ENCODE measurements around the gene CREB3L2.
A peak's percentile ranks its signal among the peaks of the same experiment; 100 is the strongest.
"Not testable (repeated sequence)": the region's sequence is repeated elsewhere in the genome, so short reads cannot be mapped to it uniquely, and the experiment has no call there.

The CREB3L2 gene

DNA sequence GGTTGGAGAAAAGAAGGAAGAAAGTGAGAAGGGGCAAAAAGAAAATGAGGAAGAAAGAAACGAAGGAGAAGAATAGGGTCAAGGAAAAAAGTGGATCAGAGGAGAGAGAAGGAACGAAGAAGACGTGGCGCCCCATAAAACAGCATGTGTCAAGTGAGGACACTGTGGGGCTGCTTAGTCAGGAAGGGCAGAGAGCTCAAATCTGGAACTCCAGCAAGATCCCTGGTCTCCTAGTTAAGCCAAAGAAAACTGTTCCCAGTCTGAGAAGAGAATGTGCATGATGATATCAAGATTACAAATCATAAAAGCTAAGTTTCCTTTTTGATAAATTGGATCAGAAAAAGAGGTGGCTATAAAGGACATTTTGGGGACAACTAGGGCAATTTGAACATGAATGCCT, 33.0 kb downstream of the CREB3L2 start:
- DNase-seq (ENCODE audit: low read depth) = no peak

DNA sequence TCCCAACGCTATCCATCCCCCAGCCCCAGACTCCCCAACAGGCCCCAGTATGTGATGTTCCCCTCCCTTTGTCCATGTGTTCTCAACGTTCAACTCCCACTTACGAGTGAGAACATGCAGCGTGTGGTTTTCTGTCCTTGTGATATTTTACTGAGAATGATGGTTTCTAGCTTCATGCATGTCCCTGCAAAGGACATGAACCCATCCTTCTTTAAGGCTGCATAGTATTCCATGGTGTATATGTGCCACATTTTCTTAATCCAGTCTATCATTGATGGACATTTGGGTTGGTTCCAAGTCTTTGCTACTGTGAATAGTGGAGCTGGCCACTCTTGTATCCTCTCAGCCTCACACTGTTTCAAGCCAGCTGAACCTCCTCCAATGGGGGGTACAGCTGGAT, 33.5 kb downstream of the CREB3L2 start:
- not testable (repeated sequence) for DNase-seq (ENCODE audit: low read depth)

DNA sequence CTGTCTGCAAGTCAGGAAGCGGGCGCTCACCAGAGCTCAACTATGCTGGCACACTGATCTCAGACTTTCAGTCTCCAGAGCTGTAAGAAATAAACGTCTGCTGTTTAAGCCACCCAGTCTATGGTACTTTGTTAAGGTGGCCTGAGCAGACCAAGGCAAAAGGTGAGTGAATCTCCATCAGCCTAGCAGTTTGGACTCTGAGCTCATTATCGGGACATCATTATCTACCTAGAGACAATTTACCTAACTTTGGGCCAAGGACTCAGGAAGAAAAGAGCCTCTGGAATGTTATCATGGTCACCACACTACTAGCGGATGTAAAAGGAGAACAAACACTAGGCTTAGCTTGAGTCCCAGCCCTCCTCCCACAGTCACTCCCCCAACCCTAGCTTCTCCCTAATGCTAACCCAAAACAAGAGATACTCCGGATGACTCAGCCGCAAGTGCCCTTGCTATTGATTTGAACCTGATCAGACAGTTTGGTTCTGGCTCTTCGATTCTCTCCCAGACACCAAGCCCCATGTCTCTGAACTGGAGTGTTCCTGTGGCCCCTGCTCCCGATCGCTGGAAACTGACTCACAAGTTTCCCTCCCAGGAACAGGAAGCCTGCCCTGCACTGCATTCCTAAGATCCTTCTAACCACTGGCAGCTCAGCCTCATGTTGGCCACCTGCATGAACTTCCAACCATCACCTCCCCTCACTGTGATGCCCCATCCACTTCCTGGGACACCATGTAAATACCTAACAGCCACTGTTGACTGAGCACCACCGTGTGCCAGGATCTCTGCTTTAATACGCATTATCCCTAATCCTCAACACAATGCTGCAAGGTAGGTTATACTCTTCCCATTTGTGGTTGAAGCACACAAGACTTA, 34.5 kb downstream of the CREB3L2 start:
- DNase-seq (ENCODE audit: low read depth) = peak; percentile 85

DNA sequence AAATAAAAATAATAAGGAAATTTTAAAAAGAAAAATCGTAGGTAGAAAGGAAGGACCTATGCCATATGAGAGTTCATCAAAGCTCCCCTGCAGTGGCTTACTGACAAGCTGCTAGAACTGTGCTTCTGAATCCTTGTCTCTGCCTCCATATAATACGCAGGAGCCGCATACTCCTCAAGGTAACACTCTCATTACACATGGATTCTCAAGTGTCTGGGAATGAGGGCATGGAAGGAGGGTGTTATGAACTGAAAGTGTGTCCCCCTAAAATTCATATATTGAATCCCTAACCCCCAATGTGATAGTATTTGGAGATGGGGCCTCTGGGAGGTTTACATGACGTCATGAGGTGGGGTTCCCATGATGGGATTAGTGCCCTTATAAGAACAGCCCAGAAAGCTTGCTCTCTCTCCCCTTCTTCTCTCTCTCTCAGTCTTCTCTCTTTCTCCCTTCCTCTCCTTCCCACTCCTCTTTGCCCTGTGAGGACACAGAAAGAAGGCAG, 35.2 kb downstream of the CREB3L2 start:
- no peak for DNase-seq (ENCODE audit: low read depth)

DNA sequence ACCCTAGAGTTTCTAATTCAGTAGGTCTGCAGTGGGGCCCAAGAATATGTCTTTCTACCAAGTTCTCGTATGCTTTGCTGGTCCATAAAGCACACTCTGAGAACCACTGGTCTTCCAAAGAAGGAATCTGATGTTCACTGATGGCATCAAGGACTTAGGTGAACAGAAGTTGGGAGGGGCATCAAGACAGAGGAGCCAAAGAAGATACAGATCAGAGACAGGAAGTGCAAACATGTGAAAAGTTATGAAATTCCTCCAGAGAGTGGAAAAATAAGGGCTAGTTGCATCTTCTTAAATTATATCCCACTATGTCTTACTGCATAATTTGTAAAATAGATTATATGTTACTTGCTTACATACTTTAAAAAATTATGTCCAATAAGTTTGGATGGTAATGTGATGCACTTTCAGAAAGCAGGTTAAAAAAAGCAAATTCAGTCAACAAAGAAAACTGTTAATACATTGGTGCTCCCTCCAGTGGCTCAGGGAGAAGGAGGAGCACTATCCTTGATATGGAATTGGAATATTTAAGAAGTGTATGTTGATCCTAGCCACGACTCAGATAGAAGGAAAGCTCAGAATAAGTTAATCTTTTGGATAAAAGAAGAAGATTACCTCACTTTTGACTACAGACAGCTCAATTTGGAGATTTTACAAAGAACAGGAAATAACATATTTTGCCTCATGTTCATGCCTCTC, 35.8 kb downstream of the CREB3L2 start:
- no peak for DNase-seq (ENCODE audit: low read depth)

DNA sequence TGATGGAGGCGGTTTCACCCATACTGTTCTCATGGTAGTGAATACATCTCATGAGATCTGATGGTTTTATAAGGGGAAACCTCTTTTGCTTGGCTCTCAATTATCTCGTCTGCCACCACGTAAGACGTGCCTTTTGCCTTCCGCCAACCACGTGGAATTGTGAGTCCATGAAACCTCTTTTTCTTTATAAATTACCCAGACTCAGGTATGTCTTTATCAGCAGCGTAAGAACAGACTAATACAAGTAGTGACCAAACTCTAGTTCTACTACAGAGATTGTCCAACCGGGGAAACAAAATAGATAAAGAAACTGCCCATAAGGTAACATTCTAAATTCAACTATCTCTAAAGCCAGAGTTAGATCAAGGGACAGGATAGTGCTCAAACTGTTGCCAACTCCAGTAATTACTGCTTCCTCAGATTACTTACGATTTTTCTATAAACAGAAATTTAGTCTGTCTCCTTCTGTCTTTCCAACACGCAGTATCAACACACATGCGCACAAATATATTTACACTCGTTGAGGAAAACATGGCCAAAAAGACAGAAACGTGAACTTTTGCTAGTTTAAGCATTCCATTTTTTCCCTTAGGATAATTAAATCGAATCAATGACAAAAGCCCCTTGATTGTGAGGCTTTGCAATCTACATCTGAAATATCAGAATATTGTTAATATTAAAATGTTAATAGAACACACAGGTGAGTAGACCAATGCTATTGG, 36.9 kb downstream of the CREB3L2 start:
- DNase-seq (ENCODE audit: low read depth) = no peak

DNA sequence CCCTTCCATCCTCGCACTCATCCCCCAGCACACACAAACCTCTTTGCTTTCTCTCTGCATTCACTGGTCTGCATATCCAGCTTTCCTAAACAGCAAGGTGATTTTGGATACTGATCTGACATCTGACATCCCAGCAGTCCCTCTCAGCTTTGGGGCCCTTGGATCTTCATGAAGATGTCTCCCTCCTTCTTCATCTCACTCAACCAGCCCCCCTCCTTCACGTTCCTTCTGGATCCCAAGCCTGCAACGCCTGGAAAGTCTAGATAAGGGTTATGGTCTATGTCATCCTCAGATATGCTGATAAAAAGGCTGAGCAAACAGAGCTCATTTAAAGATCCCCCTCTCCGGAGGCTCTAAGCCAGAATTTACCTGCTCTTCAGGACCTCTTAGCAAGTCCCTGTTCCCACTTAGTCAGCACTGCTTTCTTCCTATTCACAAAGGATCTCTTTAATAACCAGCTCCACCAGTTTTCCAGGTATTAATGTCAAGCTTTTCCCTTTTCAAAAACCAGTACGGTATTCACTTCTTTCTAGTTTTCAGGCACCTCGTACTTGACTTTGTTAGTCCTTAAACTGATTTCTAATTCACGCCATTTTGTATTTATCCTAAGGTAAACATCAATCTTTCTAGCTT, 38.9 kb downstream of the CREB3L2 start:
- DNase-seq (ENCODE audit: low read depth) = peak; percentile 48

DNA sequence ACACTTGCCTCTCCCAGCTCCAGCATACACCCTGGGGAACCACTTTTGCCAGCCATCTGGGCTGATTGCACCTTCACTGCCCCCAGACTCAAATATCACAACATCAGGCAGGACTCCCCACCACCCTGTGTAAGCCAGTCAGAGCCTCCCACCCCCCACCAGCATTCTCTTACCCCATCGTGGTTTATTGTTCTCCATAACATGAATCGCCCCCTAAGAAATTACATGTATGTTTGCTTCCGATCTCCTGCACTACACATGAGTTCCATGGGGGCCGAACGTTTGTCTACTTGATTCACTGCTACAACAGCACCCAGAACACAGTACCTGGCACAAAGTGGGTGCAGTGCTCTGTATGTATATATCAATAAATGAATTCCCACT, 39.4 kb downstream of the CREB3L2 start:
- DNase-seq (ENCODE audit: low read depth) = no peak

DNA sequence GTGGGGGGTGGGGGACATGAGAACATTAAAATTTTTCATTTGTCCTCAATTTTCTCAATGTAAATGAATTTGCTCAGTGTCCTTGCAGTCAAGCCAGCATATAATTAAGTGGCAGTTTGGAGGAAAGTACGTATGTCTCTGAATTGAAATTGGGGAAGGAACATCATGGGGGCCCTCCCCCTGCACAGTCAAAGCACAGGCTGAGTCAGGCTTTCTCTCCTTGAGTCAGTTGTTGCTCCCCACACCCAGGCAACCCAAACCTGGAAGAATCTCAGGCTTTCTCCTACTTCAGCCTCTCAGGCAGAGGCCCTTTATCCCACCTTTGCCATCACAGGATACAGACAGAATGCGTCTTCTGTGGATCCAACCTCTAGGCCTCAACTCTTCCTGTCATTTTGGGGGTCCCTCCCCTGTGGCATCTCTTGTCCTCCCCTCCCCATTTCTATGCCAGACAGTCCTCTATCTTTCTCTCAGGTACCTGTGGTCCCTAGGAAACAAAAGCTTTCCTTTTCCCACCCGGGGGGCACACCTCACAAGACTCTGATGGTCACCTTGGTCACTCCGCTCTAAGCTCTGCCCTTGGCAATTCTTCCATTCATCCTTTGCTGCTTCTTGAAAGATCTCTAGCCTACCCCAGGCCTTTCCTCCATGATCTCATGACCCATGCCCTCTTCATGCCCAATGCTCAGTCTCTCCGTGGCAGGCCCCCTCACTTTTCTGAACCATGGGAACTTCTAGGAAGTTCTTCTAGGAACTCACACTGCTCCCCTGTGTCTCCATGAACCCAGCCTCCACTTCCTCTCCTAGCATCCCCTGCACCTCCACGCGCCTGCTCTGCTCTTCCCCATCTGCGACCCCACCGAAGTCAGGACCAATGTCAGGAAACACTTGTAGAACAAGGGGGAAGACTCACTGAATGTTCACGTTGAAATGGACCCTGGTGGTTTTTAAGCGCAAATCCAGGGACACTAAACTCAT, 40.4 kb downstream of the CREB3L2 start:
- no peak for DNase-seq (ENCODE audit: low read depth)

DNA sequence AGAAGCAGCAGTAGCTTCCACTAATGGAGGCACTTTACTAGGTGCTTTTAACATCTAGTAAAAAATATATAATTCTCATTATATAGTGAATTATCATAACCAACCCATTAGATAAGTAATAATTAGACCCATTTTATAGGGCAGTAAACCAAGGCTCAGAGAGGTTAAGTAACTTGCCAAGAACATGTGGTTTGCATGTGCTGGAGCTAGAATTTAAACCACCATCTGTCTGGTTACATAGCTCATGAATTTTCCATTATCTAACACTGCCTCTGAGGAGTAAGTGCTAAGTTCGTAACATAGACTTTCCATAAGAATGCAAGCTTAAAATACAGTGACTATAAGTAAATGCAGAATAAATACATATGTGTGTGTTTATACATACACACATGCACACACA, 41.9 kb downstream of the CREB3L2 start:
- no peak for DNase-seq (ENCODE audit: low read depth)

DNA sequence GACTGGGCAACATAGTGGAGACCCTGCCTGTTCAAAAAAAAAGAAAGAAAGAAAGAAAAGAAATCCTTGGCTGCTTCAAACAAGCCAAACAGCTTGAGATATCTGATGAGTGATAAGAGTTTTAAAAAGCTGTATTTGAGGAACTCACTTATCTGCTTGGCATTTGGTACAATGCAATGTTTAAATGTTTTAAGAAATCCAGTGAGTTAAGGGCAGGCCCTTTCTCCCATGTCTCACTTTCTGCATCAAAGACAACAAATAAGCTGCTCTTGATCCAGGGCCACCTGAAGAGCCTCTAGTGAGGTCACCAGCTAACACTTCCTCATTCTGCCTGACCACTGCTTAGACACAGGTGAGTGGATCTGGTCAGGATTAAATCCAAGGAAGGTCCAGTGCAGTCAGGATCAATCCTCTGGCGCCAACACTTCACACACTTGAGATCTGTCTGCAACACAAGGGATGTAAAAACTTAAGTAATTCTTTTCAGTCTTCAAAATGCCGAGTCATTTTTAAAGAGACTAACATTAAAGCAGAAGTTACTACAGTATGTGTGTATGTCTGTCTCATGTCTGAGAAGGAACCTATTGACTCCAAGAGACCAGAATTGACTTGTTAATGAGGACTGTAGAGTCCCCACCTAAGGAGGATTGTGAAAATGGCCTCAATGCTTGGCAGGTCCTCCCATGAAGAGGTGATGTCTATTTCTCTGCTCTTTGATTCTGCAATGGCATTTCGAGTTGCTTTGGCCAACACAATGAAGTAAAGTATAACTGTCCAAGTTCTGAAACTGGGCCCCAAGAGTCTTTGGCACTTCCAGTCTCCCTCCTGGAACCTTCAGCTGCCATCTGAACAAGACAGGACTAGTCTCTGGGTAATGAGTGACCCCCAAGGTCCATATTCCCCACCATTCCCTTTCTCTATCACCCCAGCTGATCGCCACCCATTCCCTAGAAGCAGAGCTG, 43.1 kb downstream of the CREB3L2 start:
- no peak for DNase-seq (ENCODE audit: low read depth)

DNA sequence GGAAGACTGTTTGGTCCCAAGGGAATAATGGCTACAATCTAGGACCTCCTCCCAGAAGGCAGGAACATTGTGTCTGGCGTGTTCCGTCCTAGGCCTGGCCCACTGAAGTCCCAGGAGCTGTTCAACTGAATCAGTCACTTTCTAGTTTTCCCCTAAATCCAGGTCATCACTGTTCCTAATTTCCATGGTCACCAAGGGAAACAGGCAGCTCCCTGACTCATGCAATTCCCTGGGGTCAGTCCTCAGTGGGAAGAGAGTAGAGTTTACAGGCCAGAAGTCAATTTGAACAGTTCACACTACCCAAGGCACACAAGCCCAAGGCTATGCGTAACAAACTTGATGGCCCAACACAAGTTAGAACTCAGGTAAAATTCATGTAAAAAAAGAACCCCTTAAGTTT, 44.0 kb downstream of the CREB3L2 start:
- DNase-seq (ENCODE audit: low read depth) = no peak

DNA sequence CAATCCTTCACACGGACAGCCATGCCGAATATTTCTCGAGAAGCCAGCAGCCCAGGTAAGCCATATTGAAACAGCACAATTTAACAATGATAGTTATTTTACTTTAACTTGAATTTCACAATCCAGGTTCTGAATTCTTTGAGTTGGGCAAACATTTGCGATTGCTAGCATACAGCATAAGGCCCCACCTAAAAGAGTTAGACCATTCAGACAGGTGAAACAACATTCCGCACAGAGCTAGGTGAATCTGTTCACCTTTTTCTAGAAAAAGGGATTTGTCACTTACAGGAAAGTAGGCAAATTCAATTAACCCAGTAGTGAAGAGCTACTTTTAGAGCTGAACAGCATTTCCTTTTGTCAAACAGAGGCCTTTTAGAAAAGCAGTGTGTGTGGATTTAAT, 45.3 kb downstream of the CREB3L2 start:
- DNase-seq (ENCODE audit: low read depth) = no peak

DNA sequence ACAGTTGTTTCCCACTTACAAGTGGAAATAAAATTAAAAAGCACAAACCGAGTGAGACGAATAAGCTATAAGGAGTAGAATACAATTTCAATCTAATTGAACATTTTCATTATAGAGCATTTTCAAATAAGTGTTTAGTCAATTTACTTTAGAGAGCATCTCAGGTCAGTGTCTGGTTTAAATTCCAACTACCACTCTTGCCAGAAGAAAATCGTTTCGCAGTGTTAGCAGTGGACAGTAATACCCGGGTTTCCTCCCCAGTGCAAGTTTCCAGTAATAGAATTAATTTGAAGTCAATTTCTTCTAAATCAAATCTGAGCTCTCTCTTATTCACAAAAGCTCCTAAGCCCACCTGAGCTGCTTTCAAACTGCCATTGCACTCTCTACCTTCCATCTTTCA, 45.7 kb downstream of the CREB3L2 start:
- no peak for DNase-seq (ENCODE audit: low read depth)

DNA sequence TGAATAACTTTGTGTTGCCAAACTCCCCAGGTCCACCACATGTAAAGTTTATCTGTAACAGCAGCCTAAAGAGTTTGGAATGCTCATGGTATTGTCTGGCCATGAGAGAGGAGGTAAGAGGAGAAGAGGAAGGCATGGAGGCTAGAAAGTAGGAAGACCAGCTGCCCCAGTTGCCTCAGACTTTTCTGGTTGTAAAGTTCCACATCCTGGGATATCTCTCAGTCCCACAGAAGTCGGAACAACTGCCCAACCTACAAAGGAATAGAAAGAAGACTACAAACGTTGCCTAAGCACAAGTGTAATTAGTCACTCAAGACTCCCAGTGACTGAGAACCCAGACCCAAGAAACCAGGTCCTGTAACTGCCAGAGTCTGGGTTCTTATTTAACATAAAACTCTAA, 47.3 kb downstream of the CREB3L2 start:
- DNase-seq (ENCODE audit: low read depth) = peak; percentile 79

DNA sequence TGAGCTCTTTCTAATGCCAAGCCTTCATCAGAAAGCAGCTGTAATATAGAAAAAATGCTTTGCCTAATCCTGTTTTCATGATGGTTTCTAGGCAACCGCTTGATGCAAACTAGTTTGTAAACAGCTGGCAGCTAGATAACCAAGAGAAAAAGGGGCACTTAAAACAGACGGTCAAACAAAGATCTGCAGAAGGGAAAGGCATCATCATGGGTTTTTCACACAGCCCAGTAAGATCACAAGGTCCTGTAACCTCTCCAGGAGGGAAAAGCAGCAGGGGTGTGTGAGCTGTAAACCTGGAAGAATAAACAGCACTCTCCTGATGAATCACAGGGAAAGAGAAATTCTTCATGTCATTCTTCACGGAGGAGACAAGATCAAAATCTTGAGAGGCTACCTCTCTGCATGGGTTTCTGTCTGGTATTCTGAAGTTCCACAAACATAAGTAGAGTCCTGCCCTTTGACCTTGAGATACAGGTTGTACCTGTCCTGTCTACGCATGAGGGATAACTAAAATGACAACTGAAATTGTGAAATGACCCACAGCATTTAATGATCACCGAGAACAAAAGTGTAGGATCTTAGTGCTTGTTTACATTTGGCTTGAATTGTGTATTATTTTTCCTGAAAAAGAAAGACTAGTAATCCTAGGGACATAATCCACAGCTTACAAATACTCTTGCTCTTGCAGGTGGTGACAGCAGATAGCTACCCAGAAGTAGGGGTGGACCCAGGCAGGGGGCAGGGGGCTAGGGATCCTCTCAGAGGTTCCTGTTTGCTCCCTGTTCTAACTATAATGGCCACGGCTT, 48.0 kb downstream of the CREB3L2 start:
- peak; percentile 95 for DNase-seq (ENCODE audit: low read depth)

DNA sequence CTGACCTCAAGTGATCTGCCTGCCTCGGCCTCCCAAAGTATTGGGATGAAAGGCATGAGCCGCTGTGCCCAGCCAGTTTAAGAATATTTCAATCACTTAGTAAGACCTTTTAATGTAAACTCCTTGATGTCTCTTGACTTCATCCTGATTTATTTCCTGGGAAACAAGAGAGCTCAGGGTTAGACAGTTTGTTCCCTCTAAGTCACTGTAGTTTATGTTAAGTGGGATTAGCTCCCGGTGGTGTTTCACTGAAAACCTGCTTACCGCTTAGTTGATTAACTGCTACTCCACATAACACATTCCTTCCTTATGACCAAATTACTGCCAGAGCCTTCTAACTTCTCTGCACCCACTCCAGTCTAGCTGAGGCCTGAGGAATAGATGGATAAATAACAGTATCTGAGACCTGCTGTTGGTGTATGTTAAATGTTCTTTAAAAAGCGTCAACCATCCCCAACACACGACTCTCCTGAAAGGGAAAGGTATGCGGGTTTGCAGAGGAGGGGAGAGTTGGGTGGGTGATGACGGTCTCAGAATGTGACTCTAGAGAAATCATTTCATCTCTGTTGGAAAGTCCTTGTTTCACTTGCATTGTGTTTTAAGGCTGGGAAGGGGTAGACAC, 48.7 kb downstream of the CREB3L2 start:
- DNase-seq (ENCODE audit: low read depth) = peak; percentile 99

DNA sequence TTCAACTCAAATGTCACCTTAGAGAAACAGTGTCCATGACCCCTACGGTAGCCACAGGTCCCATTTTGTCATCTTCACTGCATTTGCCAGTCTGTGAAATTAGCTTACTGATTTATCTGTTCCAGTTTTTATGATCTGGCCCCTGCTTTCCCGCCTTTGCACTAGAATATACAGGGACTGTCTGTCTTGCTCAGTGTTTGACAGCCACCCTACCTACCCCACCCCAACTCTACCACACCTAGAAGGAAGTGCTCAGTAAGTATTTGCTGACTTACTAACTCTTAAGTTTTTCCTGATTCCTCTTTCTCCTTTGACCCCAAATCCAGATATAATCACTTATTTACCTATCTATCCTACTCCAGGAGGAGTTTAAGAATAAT, 49.5 kb downstream of the CREB3L2 start:
- DNase-seq (ENCODE audit: low read depth) = no peak
